ENCODE data around the gene CBX7. TPM values are rescaled to one million over a fixed set of nuclear protein-coding genes. Genes with fewer than 3 reads are reported as not detected.

Gene CBX7
- total RNA-seq, 4 donors from 2014 or later = 129 to 251 (median 173) TPM

DNA sequence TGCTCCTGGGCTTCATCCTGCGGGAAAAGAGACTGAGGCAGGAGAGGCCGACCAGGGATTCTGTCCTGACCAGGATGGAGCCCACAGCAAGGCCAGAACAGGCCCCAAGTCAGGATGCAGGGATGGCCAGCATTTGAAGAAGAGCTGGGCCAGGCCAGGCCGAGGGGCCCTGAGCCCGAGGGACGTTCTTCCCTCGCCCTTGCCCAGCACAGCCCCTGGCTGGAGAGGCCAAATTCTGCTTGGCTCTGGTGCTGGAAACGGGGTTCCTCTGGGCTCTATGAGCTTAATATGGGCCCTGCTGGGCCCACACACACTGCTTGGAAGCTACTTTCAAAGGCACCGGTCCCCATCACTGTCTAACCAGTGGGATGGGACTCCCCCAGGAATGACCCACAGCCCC lies 67.8 kb downstream of the CBX7 start:
- 94% methylated on average over 7 of the region's 8 CpGs for WGBS
- no peak overlapping the region for H3K27ac ChIP-seq (replicated peaks in 1 of 4)
- peaks cover 0 to 28% (median 10%) of the 10 kb centered on the region in 4 donors for H3K36me3 ChIP-seq
- no peaks in the 10 kb centered on the region for H3K27me3 ChIP-seq
- H3K4me1 ChIP-seq = peaks cover 5 to 12% (median 10%) of the 10 kb centered on the region in 4 donors
- no peak overlapping the region for H3K4me3 ChIP-seq
- intact Hi-C loops (cut with DNase I) = no loop called here
- no peaks in the 10 kb centered on the region for H3K9me3 ChIP-seq
- DNase-seq (ENCODE audit: extremely low spot score) = no peak
- no peak for TF ChIP-seq EP300 (IDR thresholded peaks at IDR 0.05)
- no peak for TF ChIP-seq POLR2A (IDR thresholded peaks at IDR 0.05; ENCODE audit: low read depth)
- TF ChIP-seq CTCF (IDR thresholded peaks at IDR 0.05) = no peak
- no peak for TF ChIP-seq POLR2AphosphoS5 (IDR thresholded peaks at IDR 0.05)

DNA sequence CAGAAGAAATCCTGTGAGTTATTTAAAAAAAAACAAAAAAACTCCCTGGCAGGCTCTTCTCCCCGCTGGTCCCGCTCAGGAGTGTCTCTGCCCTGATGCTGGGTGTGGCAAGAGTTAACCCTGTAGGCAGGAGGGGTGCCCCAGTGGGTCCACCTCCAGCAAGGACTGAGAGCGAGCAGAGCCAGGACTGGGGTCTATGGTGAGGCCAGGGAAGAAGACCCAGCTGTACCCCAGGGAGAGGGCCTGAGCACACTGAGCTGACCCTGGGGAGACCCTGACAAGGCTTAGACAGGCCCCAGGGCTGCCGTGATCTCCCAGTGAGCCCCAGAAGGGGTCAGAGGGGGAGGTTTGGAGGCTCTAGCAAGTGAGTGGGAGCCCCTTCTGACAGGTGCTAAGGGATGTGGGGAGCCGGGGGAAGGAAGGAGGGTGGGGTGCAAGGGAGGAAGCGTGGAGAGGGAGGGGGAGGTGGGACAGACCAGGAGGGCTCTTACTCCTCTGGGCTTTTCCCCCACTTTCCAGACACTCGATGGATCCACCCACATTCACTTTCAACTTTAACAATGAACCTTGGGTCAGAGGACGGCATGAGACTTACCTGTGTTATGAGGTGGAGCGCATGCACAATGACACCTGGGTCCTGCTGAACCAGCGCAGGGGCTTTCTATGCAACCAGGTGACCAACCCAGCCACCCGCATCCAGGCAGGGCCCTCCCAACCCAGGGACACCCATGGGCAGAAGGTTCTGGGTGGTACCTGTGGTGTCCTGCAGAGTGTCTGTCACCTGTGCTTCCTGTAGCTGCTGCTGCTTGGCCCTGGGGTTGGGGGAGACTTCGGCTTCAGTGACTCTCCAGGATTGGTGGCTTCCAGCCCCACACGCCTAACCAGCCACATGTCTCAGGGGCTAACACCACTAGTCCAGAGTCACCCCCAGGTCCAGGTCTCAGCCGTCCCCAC lies 69.0 kb downstream of the CBX7 start:
- H3K27ac ChIP-seq (replicated peaks in 1 of 4) = no peak overlapping the region
- H3K4me1 ChIP-seq = peaks cover 5 to 12% (median 10%) of the 10 kb centered on the region in 4 donors
- peaks cover 0 to 28% (median 10%) of the 10 kb centered on the region in 4 donors for H3K36me3 ChIP-seq
- no peak for TF ChIP-seq POLR2A (IDR thresholded peaks at IDR 0.05; ENCODE audit: low read depth)
- no peak for TF ChIP-seq EP300 (IDR thresholded peaks at IDR 0.05)
- no peak for TF ChIP-seq POLR2AphosphoS5 (IDR thresholded peaks at IDR 0.05)
- no peak for TF ChIP-seq CTCF (IDR thresholded peaks at IDR 0.05)
- intact Hi-C loops (cut with DNase I) = no loop called here
- H3K27me3 ChIP-seq = no peaks in the 10 kb centered on the region
- no peaks in the 10 kb centered on the region for H3K9me3 ChIP-seq
- 78% methylated on average over 9 of the region's 14 CpGs for WGBS
- no peak for DNase-seq (ENCODE audit: extremely low spot score)
- no peak overlapping the region for H3K4me3 ChIP-seq

GRCh38 chr22:39081598-39081997 lies 70.9 kb downstream of the CBX7 start:
- DNase-seq (ENCODE audit: extremely low spot score) = no peak
- Histone ChIP-seq H3K27ac (replicated peaks in 1 of 4) (no peak overlapping the region), H3K4me1 (peaks cover 0 to 15% (median 12%) of the 10 kb centered on the region in 4 donors), H3K36me3 (peaks cover 0 to 28% (median 10%) of the 10 kb centered on the region in 4 donors), H3K9me3 (no peaks in the 10 kb centered on the region), H3K27me3 (no peaks in the 10 kb centered on the region), H3K4me3 (no peak overlapping the region)
- intact Hi-C loops (cut with DNase I) = no loop called here
- no peak for TF ChIP-seq EP300 (IDR thresholded peaks at IDR 0.05)
- no peak for TF ChIP-seq POLR2AphosphoS5 (IDR thresholded peaks at IDR 0.05)
- no peak for TF ChIP-seq CTCF (IDR thresholded peaks at IDR 0.05)
- no peak for TF ChIP-seq POLR2A (IDR thresholded peaks at IDR 0.05; ENCODE audit: low read depth)
- WGBS = 73% methylated on average over 8 of the region's 8 CpGs

DNA sequence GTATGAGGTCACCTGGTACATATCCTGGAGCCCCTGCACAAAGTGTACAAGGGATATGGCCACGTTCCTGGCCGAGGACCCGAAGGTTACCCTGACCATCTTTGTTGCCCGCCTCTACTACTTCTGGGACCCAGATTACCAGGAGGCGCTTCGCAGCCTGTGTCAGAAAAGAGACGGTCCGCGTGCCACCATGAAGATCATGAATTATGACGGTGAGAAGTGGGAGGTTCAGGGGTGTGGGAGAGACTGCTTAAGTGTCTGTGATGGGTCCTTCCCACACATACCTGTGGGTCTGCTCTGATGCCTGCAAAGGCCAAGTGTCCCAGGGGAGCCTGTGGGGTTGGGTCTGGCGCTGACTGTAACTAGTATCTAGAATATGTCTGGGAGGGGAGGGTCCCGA lies 71.5 kb downstream of the CBX7 start:
- 91% methylated on average over 12 of the region's 12 CpGs for WGBS
- Histone ChIP-seq H3K9me3 (no peaks in the 10 kb centered on the region), H3K36me3 (peaks cover 0 to 28% (median 10%) of the 10 kb centered on the region in 4 donors), H3K4me1 (peaks cover 0 to 15% (median 12%) of the 10 kb centered on the region in 4 donors), H3K4me3 (no peak overlapping the region), H3K27me3 (no peaks in the 10 kb centered on the region), H3K27ac (replicated peaks in 1 of 4) (no peak overlapping the region)
- DNase-seq (ENCODE audit: extremely low spot score) = no peak
- TF ChIP-seq POLR2A (IDR thresholded peaks at IDR 0.05; ENCODE audit: low read depth) = no peak
- TF ChIP-seq POLR2AphosphoS5 (IDR thresholded peaks at IDR 0.05) = no peak
- no peak for TF ChIP-seq EP300 (IDR thresholded peaks at IDR 0.05)
- TF ChIP-seq CTCF (IDR thresholded peaks at IDR 0.05) = no peak
- intact Hi-C loops (cut with DNase I) = no loop called here

Small RNA genes lying within 50 kb of the gene (small RNA-seq; reads per million reads assigned to genes)
- gene COX5BP7 = 0 reads per million in 3 donors

Other genes with a start within 250 kb of the CBX7 start
- 1 to 10 TPM in 1 of 4 donors, under 1 TPM in 1, not detected in 2; 0.58 to 8.0 TPM for gene APOBEC3A, start 195.1 kb downstream of the CBX7 start, total RNA-seq
- under 1 TPM in 1 of 4 donors, not detected in 3; 0.50 TPM for gene APOBEC3B, start 170.3 kb downstream of the CBX7 start, total RNA-seq
- 10 to 100 TPM in 2 of 4 donors, 1 to 10 TPM in 2; 7.1 to 11.3 (median 8.8) TPM for gene APOBEC3C, start 138.4 kb downstream of the CBX7 start, total RNA-seq
- 1 to 10 TPM in 2 of 4 donors, under 1 TPM in 2; 0.66 to 3.4 (median 1.1) TPM for gene APOBEC3D, start 131.6 kb downstream of the CBX7 start, total RNA-seq
- gene APOBEC3F, start 111.8 kb downstream of the CBX7 start, total RNA-seq = 1 to 10 TPM; 2.8 to 5.0 (median 3.9) TPM
- 1 to 10 TPM; 4.1 to 7.9 (median 5.5) TPM for gene APOBEC3G, start 75.4 kb downstream of the CBX7 start, total RNA-seq
- under 1 TPM in 1 of 4 donors, not detected in 3; 0.39 TPM for gene APOBEC3H, start 55.4 kb downstream of the CBX7 start, total RNA-seq
- 10 to 100 TPM; 12.3 to 25.4 (median 18.8) TPM for gene PDGFB, start 92.3 kb upstream of the CBX7 start, total RNA-seq
- gene RPL3, start 166.9 kb upstream of the CBX7 start, total RNA-seq = 1,000 to 10,000 TPM; 2,019 to 2,284 (median 2,183) TPM
- gene SYNGR1, start 197.3 kb upstream of the CBX7 start, total RNA-seq = 10 to 100 TPM; 14.4 to 29.4 (median 24.0) TPM
- 10 to 100 TPM; 15.2 to 33.7 (median 21.5) TPM for gene TAB1, start 247.1 kb upstream of the CBX7 start, total RNA-seq